Thyroid gland (tissue), 4 donors: Measurements from ENCODE around the gene CNKSR2.

Experiments used
- CTCF ChIP-seq, 6 experiments: fragments of 200-600 bp in 3 of 6; fragments of 450-650 bp in 3 of 6; sonication (generic) in 3 of 6; IDR thresholded peaks; one replicate each; pipeline ENCODE4 v1.5.1; 2016 to 2019; ENCODE audit warnings: antibody characterized with exemption in 6 of 6, mild to moderate bottlenecking in 2 of 6, inconsistent platforms in 1 of 6, moderate library complexity in 1 of 6
- POLR2A ChIP-seq, 2 donors: fragments of 450-650 bp; IDR thresholded peaks; one replicate each; pipeline ENCODE4 v1.6.1; 2017; ENCODE audit warnings: antibody characterized with exemption in 2 of 2, mild to moderate bottlenecking in 2 of 2, moderate library complexity in 1 of 2

- no peak for TF ChIP-seq POLR2A (IDR thresholded peaks at IDR 0.05)
- TF ChIP-seq CTCF (IDR thresholded peaks at IDR 0.05), result no peak
Measured at GRCh38 chrX:21374994-21375707, 933 bp downstream of the CNKSR2 start.
